GM19463 (cell line): ENCODE data around the gene RAD51B.

Source experiments
- ATAC-seq: cut with Tn5 transposase; IDR thresholded peaks from one replicate; pipeline ENCODE4 v1.9.1; 2021; ENCODE audit warnings: mild to moderate bottlenecking, moderate library complexity; ENCODE audit not compliant: unreplicated experiment

Gene RAD51B

GRCh38 chr14:68262567-68262966 lies 443.0 kb downstream of the RAD51B start:
- ATAC-seq = no peak

- no peak for ATAC-seq
Observed at GRCh38 chr14:68263563-68264259, 444.1 kb downstream of the RAD51B start.

- no peak for ATAC-seq
Observed at GRCh38 chr14:68264260-68264569, 444.6 kb downstream of the RAD51B start.

GRCh38 chr14:68266998-68267397 lies 447.4 kb downstream of the RAD51B start:
- ATAC-seq = no peak

GRCh38 chr14:68268197-68268596 lies 448.6 kb downstream of the RAD51B start:
- ATAC-seq = peak; percentile 67

- ATAC-seq = peak; percentile 8
Observed at GRCh38 chr14:68268719-68269118, 449.1 kb downstream of the RAD51B start.

GRCh38 chr14:68269136-68269927 lies 449.8 kb downstream of the RAD51B start:
- no peak for ATAC-seq

GRCh38 chr14:68270342-68270741 lies 450.8 kb downstream of the RAD51B start:
- ATAC-seq = no peak

- ATAC-seq = no peak
Observed at GRCh38 chr14:68271913-68272391, 452.4 kb downstream of the RAD51B start.

GRCh38 chr14:68273413-68273812 lies 453.8 kb downstream of the RAD51B start:
- no peak for ATAC-seq

GRCh38 chr14:68274725-68275124 lies 455.1 kb downstream of the RAD51B start:
- no peak for ATAC-seq

- ATAC-seq = no peak
Observed at GRCh38 chr14:68278576-68279436, 459.2 kb downstream of the RAD51B start.

GRCh38 chr14:68279437-68279720 lies 459.8 kb downstream of the RAD51B start:
- ATAC-seq = no peak

GRCh38 chr14:68279777-68280233 lies 460.2 kb downstream of the RAD51B start:
- peak; percentile 34 for ATAC-seq

GRCh38 chr14:68281497-68281896 lies 461.9 kb downstream of the RAD51B start:
- ATAC-seq = no peak

- ATAC-seq = peak; percentile 30
Observed at GRCh38 chr14:68282479-68283377, 463.1 kb downstream of the RAD51B start.

- peak; percentile 30 for ATAC-seq
Observed at GRCh38 chr14:68283378-68284123, 464.0 kb downstream of the RAD51B start.

- ATAC-seq = no peak
Observed at GRCh38 chr14:68284333-68284732, 464.8 kb downstream of the RAD51B start.

GRCh38 chr14:68284834-68285233 lies 465.3 kb downstream of the RAD51B start:
- no peak for ATAC-seq
